AG04450 (cell line): ENCODE results near the gene NEK1. TPM values are rescaled to one million over a fixed set of nuclear protein-coding genes. Genes with fewer than 3 reads are reported as not detected.

ENCODE experiments used
- CTCF ChIA-PET: fragments of 300-600, 350-600 bp; formaldehyde crosslinking; extraction: SDS; loops from one replicate; lab custom pipeline; 2022; ENCODE audit warnings: antibody characterized with exemption, inconsistent platforms; lab: Charles Lee
- POLR2A ChIA-PET: fragments of 350-600 bp; formaldehyde crosslinking; extraction: SDS; loops from one replicate; lab custom pipeline; 2021; ENCODE audit warnings: antibody characterized with exemption, inconsistent platforms; lab: Yijun Ruan, JAX
- DNase-seq: peaks from one replicate; pipeline ENCODE4 v3.0.0-alpha.2; 2011; ENCODE audit warnings: low read depth, low spot score
- H3K27ac ChIP-seq: one replicate; pipeline ENCODE4 v1.5.1; 2012; ENCODE audit warnings: low read depth, low read length, control low read depth
- H3K27me3 ChIP-seq: one replicate; pipeline ENCODE4 v1.6.0; 2012; ENCODE audit warnings: low read length; ENCODE audit not compliant: control insufficient read depth, insufficient read depth
- H3K4me3 ChIP-seq: 2 replicates; pipeline ENCODE4 v1.5.1; 2011; ENCODE audit warnings: mild to moderate bottlenecking, low read depth, low read length, control low read depth
- H3K9me3 ChIP-seq: 2 replicates; pipeline ENCODE4 v1.5.1; 2012; ENCODE audit warnings: low read length; ENCODE audit not compliant: control insufficient read depth, insufficient read depth
- CTCF ChIP-seq: IDR thresholded peaks from 2 replicates; pipeline ENCODE4 v1.5.1; 2011; ENCODE audit warnings: low read depth, low read length, control low read depth, inconsistent platforms
- polyA plus RNA-seq: library from polyadenylated mRNA; depleted of rRNA; stranded (reverse); fragments of >200 nt; gene quantifications from 2 replicates; pipeline ENCODE4 v1.2.3, GENCODE V29; 2011

The NEK1 gene
- polyA plus RNA-seq, 1 experiment: 7.7 TPM

DNA sequence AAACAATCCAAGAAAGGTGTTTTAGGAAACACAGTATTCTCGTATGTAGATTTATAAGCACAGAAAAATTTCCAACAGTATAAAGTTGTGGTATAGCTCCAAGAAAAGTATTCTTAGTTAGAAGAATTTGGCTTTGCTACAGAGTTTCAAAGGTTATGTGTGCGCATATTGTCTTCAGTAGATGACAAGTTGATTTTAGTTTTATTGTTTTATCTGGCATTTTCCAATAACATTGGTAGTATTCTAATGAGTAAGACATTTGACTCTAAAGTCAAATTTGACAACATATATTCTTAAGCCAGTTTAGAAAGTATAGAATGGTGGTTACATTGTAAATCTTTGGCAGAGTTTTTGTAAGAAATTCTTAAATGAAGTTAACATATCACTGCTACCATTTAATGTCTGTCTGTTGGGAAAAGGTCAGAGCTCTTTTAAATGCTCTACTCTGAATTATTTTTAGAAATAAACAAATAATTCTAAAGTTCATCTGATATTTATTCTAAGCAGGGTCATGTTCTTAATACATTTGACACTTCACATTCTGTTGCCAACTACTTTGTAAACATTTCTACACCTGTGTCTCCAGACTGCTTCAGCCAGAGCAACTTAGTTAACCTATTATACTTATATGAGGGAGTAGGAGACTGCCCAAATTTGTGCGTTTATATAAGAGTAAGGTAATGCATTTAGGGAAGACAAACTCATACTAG lies 38.0 kb upstream of the NEK1 start:
- ChIA-PET CTCF (interaction anchor here (0.6 to 2.3 kb wide), 3 partner anchors 8 to 400 kb away, joined by 3 to 6 read pairs (median 6); no protein-coding TSS in a partner anchor), POLR2A (no interaction called here)
- no peak for DNase-seq
- H3K27me3 ChIP-seq: no peaks in the 10 kb centered on the region
- no peak for TF ChIP-seq CTCF
- no peak overlapping the region for H3K27ac ChIP-seq
- no peak overlapping the region for H3K4me3 ChIP-seq
- H3K9me3 ChIP-seq: no peaks in the 10 kb centered on the region

DNA sequence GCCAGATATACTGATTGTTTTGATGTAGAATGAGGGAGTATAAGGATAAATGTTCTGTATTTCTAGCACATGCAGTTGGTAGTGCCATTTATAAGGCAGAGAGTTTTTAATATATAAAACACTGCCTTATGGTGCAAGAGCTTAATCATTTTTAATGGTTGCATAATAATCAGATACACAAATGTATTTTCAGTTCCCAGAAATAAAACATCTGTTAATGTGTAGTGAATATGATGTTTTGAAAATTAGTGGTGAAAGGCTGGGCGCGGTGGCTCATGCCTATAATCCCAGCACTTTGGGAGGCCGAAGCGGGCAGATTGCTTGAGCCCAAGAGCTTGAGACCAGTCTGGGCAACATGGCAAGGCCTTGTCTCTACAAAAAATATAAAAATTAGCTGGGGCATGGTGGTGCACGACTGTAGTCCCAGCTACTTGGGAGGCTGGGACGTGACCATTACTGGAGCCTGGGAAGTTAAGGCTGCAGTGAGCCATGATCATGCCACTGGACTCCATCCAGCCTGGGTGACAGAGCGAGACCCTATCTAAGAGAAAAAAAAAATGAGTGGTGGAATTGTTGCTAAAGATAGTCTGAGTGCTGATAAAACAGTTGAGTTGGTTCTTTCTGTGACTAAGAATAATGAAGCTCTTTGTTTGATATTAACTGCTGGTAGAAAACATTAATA lies 37.3 kb upstream of the NEK1 start:
- Histone ChIP-seq H3K27me3 (no peaks in the 10 kb centered on the region), H3K9me3 (no peaks in the 10 kb centered on the region), H3K4me3 (no peak overlapping the region), H3K27ac (no peak overlapping the region)
- DNase-seq: no peak
- POLR2A ChIA-PET: no interaction called here
- CTCF ChIA-PET: interaction anchor here (0.6 to 2.3 kb wide), 3 partner anchors 9 to 400 kb away, joined by 3 to 6 read pairs (median 6); no protein-coding TSS in a partner anchor
- no peak for TF ChIP-seq CTCF

- CTCF ChIA-PET: interaction anchor here (1.2 kb wide), 1 partner anchor 33 kb away, joined by 3 read pairs; no protein-coding TSS in a partner anchor
- DNase-seq: no peak
- Histone ChIP-seq H3K4me3 (no peak overlapping the region), H3K27me3 (no peaks in the 10 kb centered on the region), H3K27ac (no peak overlapping the region), H3K9me3 (no peaks in the 10 kb centered on the region)
- POLR2A ChIA-PET: no interaction called here
- no peak for TF ChIP-seq CTCF
Observed at GRCh38 chr4:169645627-169646026, 33.2 kb upstream of the NEK1 start.

DNA sequence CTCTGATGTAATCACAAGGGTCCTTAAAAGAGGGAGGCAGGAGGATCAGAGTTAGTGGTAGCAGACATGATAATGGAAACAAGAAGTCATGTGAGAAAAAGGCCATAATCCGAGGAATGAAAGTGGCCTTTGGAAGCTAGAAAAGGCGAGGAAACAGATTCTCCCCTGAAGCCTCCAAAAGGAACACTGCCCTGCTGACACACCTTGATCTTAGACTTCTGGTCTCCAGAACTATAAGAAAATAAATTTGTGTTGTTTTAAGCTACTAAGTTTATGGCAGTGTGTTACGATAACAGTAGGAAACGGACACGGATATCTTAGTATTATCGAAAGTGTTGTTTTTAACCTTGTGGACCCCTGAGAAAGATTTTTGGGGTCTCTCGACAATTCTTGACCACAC lies 32.4 kb upstream of the NEK1 start:
- CTCF ChIA-PET: interaction anchor here (1.2 kb wide), 1 partner anchor 32 kb away, joined by 3 read pairs; no protein-coding TSS in a partner anchor
- POLR2A ChIA-PET: no interaction called here
- no peak for DNase-seq

More for the DNA sequence above, 32.4 kb upstream of the NEK1 start:
- no peak overlapping the region for H3K4me3 ChIP-seq
- H3K9me3 ChIP-seq: no peaks in the 10 kb centered on the region
- no peak overlapping the region for H3K27ac ChIP-seq
- H3K27me3 ChIP-seq: no peaks in the 10 kb centered on the region
- no peak for TF ChIP-seq CTCF
